GM12875 (cell line): ENCODE data around the gene MED27.

Experiments used
- H3K4me3 ChIP-seq: one replicate; pipeline ENCODE4 v1.5.1; 2011; ENCODE audit warnings: low read depth, low read length, control low read depth
- TF ChIP-seq, protein P1 (sequence below): IDR thresholded peaks from 2 replicates; pipeline ENCODE4 v1.5.1; 2011; ENCODE audit warnings: low read depth, mild to moderate bottlenecking, control low read depth, inconsistent platforms, low read length, moderate library complexity, borderline replicate concordance; ENCODE audit not compliant: insufficient read depth

The MED27 gene

DNA sequence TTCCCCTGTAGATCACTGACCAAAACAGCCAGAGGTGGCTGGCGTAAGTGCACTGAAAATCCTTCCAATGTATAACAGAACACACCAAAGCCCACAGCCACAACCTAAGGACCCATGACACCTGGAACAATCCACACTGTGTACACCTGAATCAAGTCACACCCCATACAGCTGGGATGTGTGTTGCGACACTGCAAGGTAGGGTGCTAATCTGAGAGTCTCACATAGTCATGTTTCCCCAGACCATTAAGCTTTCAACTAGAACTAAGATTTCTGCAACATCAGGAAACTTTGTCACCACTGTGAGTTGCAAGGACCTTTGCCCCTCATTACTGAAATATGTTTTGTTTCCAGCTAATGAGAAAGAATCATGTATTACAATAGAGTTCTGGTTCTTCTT, 59.4 kb downstream of the MED27 start:
- H3K4me3 ChIP-seq: no peak overlapping the region
- TF ChIP-seq, protein P1, sequence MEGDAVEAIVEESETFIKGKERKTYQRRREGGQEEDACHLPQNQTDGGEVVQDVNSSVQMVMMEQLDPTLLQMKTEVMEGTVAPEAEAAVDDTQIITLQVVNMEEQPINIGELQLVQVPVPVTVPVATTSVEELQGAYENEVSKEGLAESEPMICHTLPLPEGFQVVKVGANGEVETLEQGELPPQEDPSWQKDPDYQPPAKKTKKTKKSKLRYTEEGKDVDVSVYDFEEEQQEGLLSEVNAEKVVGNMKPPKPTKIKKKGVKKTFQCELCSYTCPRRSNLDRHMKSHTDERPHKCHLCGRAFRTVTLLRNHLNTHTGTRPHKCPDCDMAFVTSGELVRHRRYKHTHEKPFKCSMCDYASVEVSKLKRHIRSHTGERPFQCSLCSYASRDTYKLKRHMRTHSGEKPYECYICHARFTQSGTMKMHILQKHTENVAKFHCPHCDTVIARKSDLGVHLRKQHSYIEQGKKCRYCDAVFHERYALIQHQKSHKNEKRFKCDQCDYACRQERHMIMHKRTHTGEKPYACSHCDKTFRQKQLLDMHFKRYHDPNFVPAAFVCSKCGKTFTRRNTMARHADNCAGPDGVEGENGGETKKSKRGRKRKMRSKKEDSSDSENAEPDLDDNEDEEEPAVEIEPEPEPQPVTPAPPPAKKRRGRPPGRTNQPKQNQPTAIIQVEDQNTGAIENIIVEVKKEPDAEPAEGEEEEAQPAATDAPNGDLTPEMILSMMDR: no peak

DNA sequence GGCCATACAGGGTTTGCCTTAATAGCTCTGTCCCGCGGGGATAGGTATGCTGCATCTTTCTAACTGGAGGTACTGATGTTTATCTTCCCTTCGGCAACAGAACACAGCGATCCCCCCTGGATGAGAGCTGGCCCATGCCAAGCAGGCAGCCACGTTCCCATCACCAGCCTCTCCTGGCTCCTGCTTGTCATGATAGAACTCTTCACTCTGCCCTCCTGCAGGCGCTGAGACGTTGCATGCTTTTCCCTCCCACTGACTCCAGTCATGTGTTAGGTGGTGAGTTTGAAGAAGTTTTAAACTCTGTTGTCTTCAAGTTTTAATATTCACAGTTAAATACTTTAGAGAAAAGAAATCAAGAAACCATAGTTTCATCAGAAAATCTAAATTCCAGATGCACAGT, 60.0 kb downstream of the MED27 start:
- TF ChIP-seq, protein P1: no peak

DNA sequence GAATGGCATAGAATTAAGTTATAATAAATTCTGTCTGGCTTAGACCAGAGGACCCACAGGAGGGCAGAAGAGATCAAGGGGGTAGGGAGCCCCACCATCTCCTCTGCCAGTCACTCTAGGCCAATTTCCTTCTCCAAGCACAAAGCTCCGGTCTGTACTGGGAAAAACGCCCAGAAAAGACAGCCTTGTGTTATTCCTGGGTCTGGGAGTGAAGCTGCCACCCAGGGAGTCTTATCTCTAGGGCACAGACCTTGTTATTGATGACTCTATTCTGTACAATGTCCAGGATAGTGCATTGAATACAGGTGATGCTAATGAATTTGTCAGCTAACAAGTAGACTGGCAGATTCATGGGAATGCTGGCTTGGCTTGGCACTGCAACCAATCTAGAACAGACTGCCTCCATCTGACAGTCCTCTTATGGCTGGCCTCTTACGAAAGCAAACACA, 60.7 kb downstream of the MED27 start:
- H3K4me3 ChIP-seq: no peak overlapping the region
- TF ChIP-seq, protein P1: no peak

More for the DNA sequence above, 60.0 kb downstream of the MED27 start:
- no peak overlapping the region for H3K4me3 ChIP-seq

DNA sequence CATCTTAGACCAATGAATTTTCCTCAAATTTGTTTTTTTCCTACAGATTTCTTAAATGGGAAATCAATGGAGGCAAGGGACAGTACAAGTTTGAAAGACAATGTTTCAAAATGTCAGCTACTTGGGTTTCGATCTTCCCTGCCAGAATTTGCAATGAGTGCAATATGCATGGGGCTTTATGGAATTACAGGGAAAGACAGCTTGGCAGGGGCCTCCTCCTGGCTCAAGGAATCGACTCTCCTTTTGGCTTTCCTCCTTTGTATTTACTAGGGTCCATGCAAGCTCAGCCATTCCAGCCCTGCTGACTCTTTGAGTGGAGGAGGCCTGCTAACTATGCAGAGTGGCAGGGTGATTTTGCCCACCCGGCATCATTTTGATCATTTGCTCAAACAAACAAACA, 63.2 kb downstream of the MED27 start:
- H3K4me3 ChIP-seq: no peak overlapping the region
- TF ChIP-seq, protein P1: no peak

DNA sequence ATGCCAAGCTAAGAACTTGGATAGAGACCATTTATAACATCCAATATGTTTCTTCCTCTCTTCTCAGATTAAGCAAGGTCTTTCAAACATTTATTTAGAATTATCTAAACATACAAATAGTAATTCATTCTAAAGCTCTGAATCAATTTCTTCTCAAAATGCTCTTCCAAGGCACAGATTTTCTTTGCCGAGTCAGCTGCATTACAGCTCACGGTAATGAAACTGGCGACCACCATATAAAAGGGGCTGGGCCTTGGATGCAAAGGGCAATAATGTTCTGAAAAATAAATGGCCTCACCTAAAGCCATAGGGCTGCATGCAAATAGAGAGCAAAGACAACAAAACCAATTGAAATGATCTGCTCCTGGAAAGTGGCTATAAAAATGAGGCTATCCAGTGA, 63.8 kb downstream of the MED27 start:
- no peak overlapping the region for H3K4me3 ChIP-seq
- TF ChIP-seq, protein P1: no peak

DNA sequence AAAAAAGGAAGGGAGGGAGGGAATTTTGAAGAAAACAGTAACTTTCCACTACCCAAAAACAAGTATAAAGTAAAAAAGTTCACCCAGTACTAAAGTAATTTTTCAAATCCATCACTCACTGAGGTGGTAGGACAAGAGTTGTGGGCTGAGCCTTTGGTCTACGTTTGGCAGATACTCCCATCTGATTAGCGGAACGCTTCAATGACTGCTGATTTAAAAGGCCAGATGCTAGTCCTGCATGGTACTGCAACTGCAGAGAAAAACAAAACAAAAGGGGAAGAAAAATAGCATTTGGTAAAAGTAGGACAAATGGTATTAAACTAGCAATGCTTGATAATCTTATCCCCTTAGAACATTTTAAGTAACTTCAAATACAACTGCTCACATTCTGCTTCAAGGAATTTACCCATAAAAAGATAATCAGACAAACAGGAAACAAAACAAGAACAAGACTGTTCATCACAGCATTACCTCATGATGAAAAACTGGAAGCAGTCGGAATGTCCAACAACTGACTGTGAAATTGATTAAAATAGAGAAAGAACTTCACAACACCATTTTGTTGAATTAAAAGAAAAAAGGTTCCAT, 65.4 kb downstream of the MED27 start:
- no peak overlapping the region for H3K4me3 ChIP-seq
- TF ChIP-seq, protein P1: no peak

DNA sequence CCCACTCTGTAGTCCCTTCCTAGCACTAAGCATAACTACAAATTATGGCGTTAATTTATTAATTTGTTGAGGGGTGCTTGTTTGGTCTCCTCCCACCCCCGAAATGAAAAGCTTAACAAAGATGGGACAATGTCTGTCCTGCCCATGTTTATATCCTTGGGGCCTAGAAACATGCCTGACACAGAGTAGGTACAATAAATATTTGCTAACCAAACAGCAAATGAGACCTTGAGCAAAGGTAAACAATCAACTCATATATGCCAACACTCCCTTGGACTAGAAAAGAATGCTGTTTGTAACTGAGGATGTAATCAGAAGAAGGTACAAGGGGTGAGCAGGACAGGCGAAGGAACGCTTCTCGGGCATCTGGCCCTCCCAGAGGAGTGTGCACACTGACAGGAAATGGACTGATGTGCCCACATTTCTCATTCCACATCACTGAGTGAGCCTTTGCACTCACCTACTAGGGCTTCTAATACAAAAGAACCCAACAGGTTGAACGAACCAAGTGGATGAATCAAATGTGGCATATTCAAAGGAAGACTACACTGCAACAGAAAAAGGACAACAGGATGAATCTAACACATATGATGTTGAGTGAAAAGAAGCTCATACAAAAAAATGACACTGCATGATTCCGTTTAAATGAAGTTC, 66.8 kb downstream of the MED27 start:
- no peak overlapping the region for H3K4me3 ChIP-seq
- TF ChIP-seq, protein P1: no peak
